ENCODE results near the gene KNDC1.

The KNDC1 gene

DNA sequence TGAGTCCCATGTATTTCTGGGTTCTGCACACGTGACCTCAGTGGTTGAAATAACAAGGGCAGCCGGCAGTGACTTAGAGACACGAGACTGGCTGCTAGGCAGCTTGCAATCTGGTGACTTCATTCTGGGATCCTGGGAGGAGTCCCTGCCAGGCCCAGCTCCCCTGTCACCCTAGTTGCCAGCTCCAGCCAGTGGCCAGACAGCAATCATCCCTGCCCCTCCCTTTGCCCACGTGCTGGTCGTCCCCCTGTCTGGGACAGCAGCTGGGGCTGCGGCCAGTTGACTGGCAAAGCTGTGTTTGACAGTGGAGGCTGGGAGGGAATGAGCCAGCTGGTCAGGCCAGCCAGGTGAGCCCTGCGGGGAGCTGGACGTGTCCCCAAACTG, 42.3 kb upstream of the KNDC1 start:
- Histone ChIP-seq H3K9me3 (no peaks in the 10 kb centered on the region), H3K4me3 (no peak overlapping the region), H3K36me3 (replicated peaks) (no peaks in the 10 kb centered on the region), H3K27me3 (ENCODE audit: low read depth) (peaks cover 2% of the 10 kb centered on the region; the same call in 1 of the 2 replicates), H3K4me1 (no peaks in the 10 kb centered on the region)
- DNase-seq (ENCODE audit: low spot score in 2 of 2) = no peak
- in situ Hi-C loops (cut with MboI; ENCODE audit: low sequenced_read_pairs) = no loop called here

GRCh38 chr10:133121479-133121878, 38.5 kb upstream of the KNDC1 start:
- Histone ChIP-seq H3K9me3 (no peaks in the 10 kb centered on the region), H3K4me1 (no peaks in the 10 kb centered on the region), H3K4me3 (no peak overlapping the region), H3K27me3 (ENCODE audit: low read depth) (peaks cover 13% of the 10 kb centered on the region; the same call in 1 of the 2 replicates), H3K36me3 (replicated peaks) (no peaks in the 10 kb centered on the region)
- DNase-seq (ENCODE audit: low spot score in 2 of 2) = no peak
- in situ Hi-C loops (cut with MboI; ENCODE audit: low sequenced_read_pairs) = loop anchor here (10.0 kb wide), 2 partner anchors 177 to 467 kb away; partner anchors contain the start of gene CFAP46

DNA sequence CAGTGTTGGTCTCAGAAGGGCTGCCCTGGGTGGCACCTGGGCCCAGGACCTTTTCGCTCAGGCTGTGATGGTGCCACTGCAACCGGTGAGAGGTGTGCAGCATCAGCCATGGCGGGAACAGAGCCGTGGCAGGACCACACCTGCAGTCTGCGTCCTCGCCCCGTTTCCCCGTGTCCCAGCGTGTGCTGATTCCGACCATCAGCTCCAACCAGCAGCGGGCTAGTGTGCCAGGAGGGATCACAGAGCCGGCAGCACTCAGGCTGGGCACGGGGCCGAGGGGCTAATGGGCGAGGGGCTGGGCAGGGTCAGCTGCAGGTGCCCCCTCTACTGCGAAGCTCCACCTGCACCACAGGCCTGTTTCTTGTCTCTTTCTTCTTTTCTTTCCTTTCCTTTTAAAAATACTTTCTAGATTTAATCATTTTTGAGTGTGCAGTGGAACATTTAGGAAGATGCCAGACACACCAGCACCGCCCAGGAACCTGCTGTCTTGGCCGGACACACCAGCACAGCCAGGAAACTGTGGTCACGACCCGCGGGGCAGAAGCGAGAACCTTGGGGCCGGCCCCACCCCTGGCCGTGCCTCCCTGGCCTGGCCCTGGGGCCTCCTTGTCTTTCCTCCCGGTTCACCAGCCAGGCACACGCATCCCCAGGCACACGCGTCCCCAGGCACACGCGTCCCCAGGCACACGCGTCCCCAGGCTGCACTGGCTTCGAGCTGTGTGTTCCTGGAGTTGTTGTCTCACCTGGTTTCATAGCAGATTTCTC, 37.7 kb upstream of the KNDC1 start:
- no peak for DNase-seq (ENCODE audit: low spot score in 2 of 2)
- no peaks in the 10 kb centered on the region for H3K9me3 ChIP-seq

GRCh38 chr10:133123050-133123745, 36.8 kb upstream of the KNDC1 start:
- H3K4me1 ChIP-seq = no peaks in the 10 kb centered on the region
- no peak overlapping the region for H3K4me3 ChIP-seq
- in situ Hi-C loops (cut with MboI; ENCODE audit: low sequenced_read_pairs) = loop anchor here (10.0 kb wide), 2 partner anchors 178 to 468 kb away; partner anchors contain the start of gene CFAP46
- H3K36me3 ChIP-seq (replicated peaks) = no peaks in the 10 kb centered on the region
- no peak for DNase-seq (ENCODE audit: low spot score in 2 of 2)
- peaks cover 13% of the 10 kb centered on the region; the same call in 1 of the 2 replicates for H3K27me3 ChIP-seq (ENCODE audit: low read depth)
- no peaks in the 10 kb centered on the region for H3K9me3 ChIP-seq

More for the DNA sequence above, 37.7 kb upstream of the KNDC1 start:
- in situ Hi-C loops (cut with MboI; ENCODE audit: low sequenced_read_pairs) = loop anchor here (10.0 kb wide), 2 partner anchors 178 to 468 kb away; partner anchors contain the start of gene CFAP46
- Histone ChIP-seq H3K4me3 (no peak overlapping the region), H3K4me1 (no peaks in the 10 kb centered on the region), H3K27me3 (ENCODE audit: low read depth) (peaks cover 13% of the 10 kb centered on the region; the same call in 1 of the 2 replicates), H3K36me3 (replicated peaks) (no peaks in the 10 kb centered on the region)

- in situ Hi-C loops (cut with MboI; ENCODE audit: low sequenced_read_pairs) = loop anchor here (10.0 kb wide), 2 partner anchors 179 to 469 kb away; partner anchors contain the start of gene CFAP46
- no peaks in the 10 kb centered on the region for H3K4me1 ChIP-seq
- DNase-seq (ENCODE audit: low spot score in 2 of 2) = no peak
- H3K27me3 ChIP-seq (ENCODE audit: low read depth) = peaks cover 13% of the 10 kb centered on the region; the same call in 1 of the 2 replicates
- no peaks in the 10 kb centered on the region for H3K36me3 ChIP-seq (replicated peaks)
- H3K9me3 ChIP-seq = no peaks in the 10 kb centered on the region
- no peak overlapping the region for H3K4me3 ChIP-seq
Measured at GRCh38 chr10:133123746-133124356, 36.2 kb upstream of the KNDC1 start.

DNA sequence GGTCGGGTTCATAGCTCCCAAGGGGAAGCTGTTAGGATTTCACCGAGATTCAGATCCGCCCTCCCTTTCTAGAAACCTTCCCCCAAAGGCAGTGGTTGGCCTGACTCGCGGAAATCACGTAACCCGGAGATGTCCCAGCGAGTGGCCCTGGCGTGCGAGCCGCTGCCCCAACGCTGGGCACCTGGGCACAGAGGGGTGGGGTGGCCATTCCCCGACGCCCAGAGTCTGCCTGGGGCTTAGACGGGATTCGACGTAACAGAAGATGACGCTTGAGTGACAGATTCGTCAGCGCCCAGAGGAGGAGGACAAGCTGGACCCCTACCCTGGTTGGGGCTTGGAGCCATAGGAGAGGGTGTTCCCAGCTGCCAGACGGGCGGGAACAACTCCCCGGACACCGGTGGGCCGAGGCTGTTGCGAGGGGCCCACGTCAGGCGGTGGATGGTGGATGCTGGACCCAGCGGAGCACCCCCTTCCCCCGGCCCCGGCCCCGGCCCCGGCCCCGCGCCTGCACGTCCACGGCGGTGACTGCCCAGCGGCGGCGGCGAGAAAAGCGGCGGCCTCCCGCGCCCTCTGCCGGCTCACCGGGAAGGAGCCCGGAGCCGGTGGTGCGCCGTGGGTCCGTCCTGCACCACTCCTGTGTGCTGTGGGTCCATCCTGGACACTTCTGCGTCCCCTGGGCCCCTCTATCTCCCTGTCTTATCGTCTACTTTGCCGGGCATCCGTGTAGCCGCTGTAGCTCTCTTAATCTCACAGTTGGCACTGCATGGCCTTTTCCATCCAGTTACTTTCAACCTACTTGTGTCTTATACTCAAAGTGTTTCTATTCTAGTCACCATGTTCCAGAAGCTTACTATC, 35.4 kb upstream of the KNDC1 start:
- H3K9me3 ChIP-seq = no peaks in the 10 kb centered on the region
- peaks cover 13% of the 10 kb centered on the region; the same call in 1 of the 2 replicates for H3K27me3 ChIP-seq (ENCODE audit: low read depth)
- peak; percentile 8 to 71 for DNase-seq (ENCODE audit: low spot score in 2 of 2)
- H3K36me3 ChIP-seq (replicated peaks) = no peaks in the 10 kb centered on the region
- in situ Hi-C loops (cut with MboI; ENCODE audit: low sequenced_read_pairs) = loop anchor here (10.0 kb wide), 2 partner anchors 180 to 470 kb away; partner anchors contain the start of gene CFAP46
- no peaks in the 10 kb centered on the region for H3K4me1 ChIP-seq
- no peak overlapping the region for H3K4me3 ChIP-seq

DNA sequence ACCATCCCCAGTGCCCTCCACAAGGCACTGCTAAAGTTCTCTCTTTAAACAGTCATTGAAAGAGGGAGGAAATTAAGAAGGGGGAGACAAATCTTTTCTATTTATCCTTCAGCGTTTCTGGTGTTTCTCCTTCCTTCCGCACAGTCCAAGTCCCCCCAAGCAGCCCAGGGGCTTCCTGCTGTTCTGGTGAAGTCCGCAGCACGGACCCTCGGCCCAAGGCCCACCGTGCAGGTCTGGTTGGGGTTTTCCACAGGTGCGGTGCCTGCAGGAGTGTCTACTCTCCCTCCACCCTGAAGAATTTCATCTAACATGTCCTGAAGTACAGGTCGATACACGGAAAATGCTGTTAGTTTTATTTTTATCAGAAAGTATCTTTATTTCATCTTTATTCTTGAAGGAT, 34.1 kb upstream of the KNDC1 start:
- in situ Hi-C loops (cut with MboI; ENCODE audit: low sequenced_read_pairs) = loop anchor here (10.0 kb wide), 2 partner anchors 181 to 471 kb away; partner anchors contain the start of gene CFAP46
- no peaks in the 10 kb centered on the region for H3K4me1 ChIP-seq
- no peaks in the 10 kb centered on the region for H3K9me3 ChIP-seq
- H3K27me3 ChIP-seq (ENCODE audit: low read depth) = peaks cover 13% of the 10 kb centered on the region; the same call in 1 of the 2 replicates
- peak in 1 of 2 experiments; percentile 5 for DNase-seq (ENCODE audit: low spot score in 2 of 2)
- H3K36me3 ChIP-seq (replicated peaks) = no peaks in the 10 kb centered on the region
- no peak overlapping the region for H3K4me3 ChIP-seq

DNA sequence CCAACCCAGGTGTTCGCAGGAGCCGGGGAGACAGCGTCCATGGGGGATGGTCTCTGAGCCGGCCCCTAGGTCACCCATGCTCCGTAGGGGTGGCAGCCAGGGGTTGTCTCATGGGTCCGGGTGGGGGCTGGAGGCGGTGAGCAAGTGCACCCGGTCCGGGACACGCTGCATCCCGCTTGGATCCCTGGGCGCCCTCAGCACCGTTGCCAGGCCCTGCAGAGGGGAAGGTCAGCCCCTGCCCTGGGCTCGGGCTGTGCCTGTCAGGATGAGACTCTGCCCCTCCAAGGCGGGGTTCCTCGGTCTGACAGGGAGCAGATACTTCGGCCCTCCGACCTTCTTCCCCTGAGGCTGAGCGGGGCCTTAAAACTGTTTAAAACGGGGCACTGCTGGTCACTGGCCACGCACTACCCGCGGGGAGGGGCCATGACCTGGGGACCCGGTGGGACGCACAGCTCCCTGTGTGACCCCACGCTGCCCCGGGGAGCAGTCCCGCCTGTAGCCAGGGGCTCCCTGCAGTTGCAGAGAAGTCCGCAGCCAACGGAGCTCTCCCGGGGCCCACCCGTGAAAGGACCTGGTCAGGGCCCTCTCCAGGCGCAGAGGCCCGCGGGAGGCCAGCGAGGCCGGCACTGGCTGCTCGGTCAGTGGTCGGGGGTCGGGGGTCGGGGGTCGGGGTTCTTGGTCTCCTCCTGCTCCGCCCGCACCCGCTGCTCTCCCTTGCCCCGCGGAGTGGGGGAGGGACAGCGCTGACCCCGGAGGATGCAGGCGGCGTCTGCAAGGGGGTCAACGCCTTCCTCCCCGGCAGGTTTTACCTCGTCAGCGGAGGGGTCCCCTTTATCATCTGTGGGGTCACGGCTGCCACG, 33.4 kb upstream of the KNDC1 start:
- DNase-seq (ENCODE audit: low spot score in 2 of 2) = peak in 1 of 2 experiments; percentile 7
- in situ Hi-C loops (cut with MboI; ENCODE audit: low sequenced_read_pairs) = loop anchor here (10.0 kb wide), 2 partner anchors 182 to 472 kb away; partner anchors contain the start of gene CFAP46
- Histone ChIP-seq H3K27me3 (ENCODE audit: low read depth) (peaks cover 13% of the 10 kb centered on the region; the same call in 1 of the 2 replicates), H3K4me1 (no peaks in the 10 kb centered on the region), H3K36me3 (replicated peaks) (no peaks in the 10 kb centered on the region), H3K4me3 (no peak overlapping the region), H3K9me3 (no peaks in the 10 kb centered on the region)

- no peaks in the 10 kb centered on the region for H3K4me1 ChIP-seq
- H3K4me3 ChIP-seq = no peak overlapping the region
- DNase-seq (ENCODE audit: low spot score in 2 of 2) = peak; percentile 8 to 78
- in situ Hi-C loops (cut with MboI; ENCODE audit: low sequenced_read_pairs) = loop anchor here (10.0 kb wide), 2 partner anchors 183 to 473 kb away; partner anchors contain the start of gene CFAP46
- no peaks in the 10 kb centered on the region for H3K36me3 ChIP-seq (replicated peaks)
- H3K9me3 ChIP-seq = no peaks in the 10 kb centered on the region
- H3K27me3 ChIP-seq (ENCODE audit: low read depth) = peaks cover 13% of the 10 kb centered on the region; the same call in 1 of the 2 replicates
Measured at GRCh38 chr10:133127291-133128125, 32.5 kb upstream of the KNDC1 start.

GRCh38 chr10:133128126-133129070, 31.6 kb upstream of the KNDC1 start:
- H3K4me3 ChIP-seq = no peak overlapping the region
- in situ Hi-C loops (cut with MboI; ENCODE audit: low sequenced_read_pairs) = loop anchor here (10.0 kb wide), 2 partner anchors 184 to 474 kb away; partner anchors contain the start of gene CFAP46
- DNase-seq (ENCODE audit: low spot score in 2 of 2) = peak in 1 of 2 experiments; percentile 6

More at GRCh38 chr10:133128126-133129070, 31.6 kb upstream of the KNDC1 start:
- H3K36me3 ChIP-seq (replicated peaks) = no peaks in the 10 kb centered on the region
- H3K4me1 ChIP-seq = no peaks in the 10 kb centered on the region
- H3K9me3 ChIP-seq = no peaks in the 10 kb centered on the region
- peaks cover 6% of the 10 kb centered on the region; the same call in 1 of the 2 replicates for H3K27me3 ChIP-seq (ENCODE audit: low read depth)

Measured in HAP-1 (cell line).